ENCODE measurements around the gene FN3K. TPM values are rescaled to one million over a fixed set of nuclear protein-coding genes. Genes with fewer than 3 reads are reported as not detected.

The FN3K gene
- total RNA-seq = 5.9 TPM

GRCh38 chr17:82734987-82735866 lies at the start of gene FN3K:
Gene FN3K, plus strand, starts transcription at chr17:82735615. Its CDS starts 22 bp downstream, at chr17:82735637.
- TF ChIP-seq CTCF (IDR thresholded peaks at IDR 0.05) = no peak
- peak in 1 of 2 donors; percentile 54 for TF ChIP-seq POLR2AphosphoS5 (IDR thresholded peaks at IDR 0.05; ENCODE audit: insufficient read depth in 1 of 2, low read depth in 1 of 2)
- no peak for DNase-seq (ENCODE audit: extremely low spot score in 2 of 2)
- Histone ChIP-seq H3K4me1 (peaks cover 30% of the 10 kb centered on the region), H3K27ac (peak within 1 kb of the TSS; percentile 88), H3K36me3 (peaks cover 0 to 6% of the 10 kb centered on the region in 2 donors), H3K4me3 (peak within 1 kb of the TSS; percentile 78 to 95), H3K27me3 (no peaks in the 10 kb centered on the region), H3K9me3 (no peaks in the 10 kb centered on the region)
- intact Hi-C loops (cut with DNase I) = no loop called here

GRCh38 chr17:82686366-82687324 lies 48.8 kb upstream of the FN3K start:
- Histone ChIP-seq H3K27me3 (no peaks in the 10 kb centered on the region), H3K4me3 (no peak overlapping the region), H3K27ac (no peak overlapping the region), H3K9me3 (no peaks in the 10 kb centered on the region), H3K36me3 (no peaks in the 10 kb centered on the region), H3K4me1 (no peaks in the 10 kb centered on the region)
- TF ChIP-seq CTCF (IDR thresholded peaks at IDR 0.05) (no peak), POLR2A (IDR thresholded peaks at IDR 0.05) (no peak), POLR2AphosphoS5 (IDR thresholded peaks at IDR 0.05; ENCODE audit: insufficient read depth in 1 of 2, low read depth in 1 of 2) (no peak)
- DNase-seq (ENCODE audit: extremely low spot score in 2 of 2) = no peak
- intact Hi-C loops (cut with DNase I) = no loop called here

GRCh38 chr17:82687375-82687861 lies 48.0 kb upstream of the FN3K start:
- no peak for DNase-seq (ENCODE audit: extremely low spot score in 2 of 2)
- intact Hi-C loops (cut with DNase I) = no loop called here
- no peak overlapping the region for H3K4me3 ChIP-seq

GRCh38 chr17:82687871-82688270 lies 47.5 kb upstream of the FN3K start:
- Histone ChIP-seq H3K9me3 (no peaks in the 10 kb centered on the region), H3K27me3 (no peaks in the 10 kb centered on the region), H3K4me1 (no peaks in the 10 kb centered on the region), H3K27ac (no peak overlapping the region), H3K36me3 (no peaks in the 10 kb centered on the region), H3K4me3 (no peak overlapping the region)
- intact Hi-C loops (cut with DNase I) = no loop called here
- TF ChIP-seq CTCF (IDR thresholded peaks at IDR 0.05) = no peak
- TF ChIP-seq POLR2AphosphoS5 (IDR thresholded peaks at IDR 0.05; ENCODE audit: insufficient read depth in 1 of 2, low read depth in 1 of 2) = no peak
- TF ChIP-seq POLR2A (IDR thresholded peaks at IDR 0.05) = no peak
- DNase-seq (ENCODE audit: extremely low spot score in 2 of 2) = no peak

More at GRCh38 chr17:82687375-82687861, 48.0 kb upstream of the FN3K start:
- Histone ChIP-seq H3K27ac (no peak overlapping the region), H3K36me3 (no peaks in the 10 kb centered on the region), H3K4me1 (no peaks in the 10 kb centered on the region), H3K9me3 (no peaks in the 10 kb centered on the region), H3K27me3 (no peaks in the 10 kb centered on the region)
- TF ChIP-seq POLR2A (IDR thresholded peaks at IDR 0.05) (no peak), CTCF (IDR thresholded peaks at IDR 0.05) (no peak), POLR2AphosphoS5 (IDR thresholded peaks at IDR 0.05; ENCODE audit: insufficient read depth in 1 of 2, low read depth in 1 of 2) (no peak)

Data from vagina (tissue), 2 donors.